Small intestine (tissue), 7 donors: ENCODE results near the gene TLNRD1. TPM values are rescaled to one million over a fixed set of nuclear protein-coding genes. Genes with fewer than 3 reads are reported as not detected.

Source experiments
- DNase-seq, 2 donors: peaks; one replicate each; pipeline versions ENCODE4 v3.0.0 to v3.0.0-alpha.2; 2013
- FAIRE-seq: peaks from 2 replicates; lab custom pipeline; 2012; peaks lifted over from hg19 to GRCh38; lab: Jason Lieb, UNC
- H3K27ac ChIP-seq, 3 donors: one replicate each; pipeline ENCODE4 v1.5.1; 2013; ENCODE audit warnings: low read length in 2 of 3, mild to moderate bottlenecking in 2 of 3, control low read depth in 1 of 3, inconsistent platforms in 1 of 3, low read depth in 1 of 3, moderate library complexity in 1 of 3
- H3K27me3 ChIP-seq, 3 donors: one replicate each; pipeline ENCODE4 v1.6.1; 2013; ENCODE audit warnings: low read length in 3 of 3, inconsistent platforms in 1 of 3; ENCODE audit not compliant: control insufficient read depth in 3 of 3, insufficient read depth in 3 of 3
- H3K36me3 ChIP-seq, 3 donors: one replicate each; pipeline ENCODE4 v1.6.1; 2013; ENCODE audit warnings: low read length in 3 of 3, inconsistent platforms in 1 of 3, low read depth in 1 of 3, mild to moderate bottlenecking in 1 of 3, moderate library complexity in 1 of 3; ENCODE audit not compliant: control insufficient read depth in 3 of 3, insufficient read depth in 2 of 3
- H3K4me1 ChIP-seq, 3 donors: one replicate each; pipeline ENCODE4 v1.6.1; 2013; ENCODE audit warnings: low read length in 2 of 3, inconsistent platforms in 1 of 3, low read depth in 1 of 3, mild to moderate bottlenecking in 1 of 3, moderate library complexity in 1 of 3; ENCODE audit not compliant: control insufficient read depth in 3 of 3, insufficient read depth in 2 of 3
- H3K4me3 ChIP-seq, 3 donors: one replicate each; pipeline ENCODE4 v1.5.1; 2013; ENCODE audit warnings: low read length in 3 of 3, control low read depth in 1 of 3, inconsistent platforms in 1 of 3, low read depth in 1 of 3, mild to moderate bottlenecking in 1 of 3, moderate library complexity in 1 of 3
- H3K9me3 ChIP-seq, 2 donors: one replicate each; pipeline ENCODE4 v1.6.1; 2013; ENCODE audit warnings: low read depth in 1 of 2, low read length in 1 of 2; ENCODE audit not compliant: control insufficient read depth in 2 of 2, insufficient read depth in 1 of 2
- WGBS, 3 donors: extraction: QIAGEN DNeasy Blood & Tissue Kit; methylation state at CpG; one replicate each; pipeline ENCODE4 v1.1.7; 2013; 5-methylcytosine and 5-hydroxymethylcytosine counted together
- polyA plus RNA-seq, 4 donors: library from polyadenylated mRNA; stranded (reverse) in 3 of 4; unstranded in 1 of 4; fragments of 200-250 nt in 3 of 4; fragments of 120-200 nt in 1 of 4; gene quantifications; one replicate each; pipeline versions ENCODE4 v1.2.1 to v1.2.3, GENCODE V29; 2013
- donor health status: healthy with polysubstance abuse.
- donor health status: control.
- donor health status: control.
- donor health status: Bipolar disorder and iron deficiency.
- donor health status: healthy.

The TLNRD1 gene
- polyA plus RNA-seq, 4 donors, result 4.9 to 11.9 (median 6.9) TPM

DNA sequence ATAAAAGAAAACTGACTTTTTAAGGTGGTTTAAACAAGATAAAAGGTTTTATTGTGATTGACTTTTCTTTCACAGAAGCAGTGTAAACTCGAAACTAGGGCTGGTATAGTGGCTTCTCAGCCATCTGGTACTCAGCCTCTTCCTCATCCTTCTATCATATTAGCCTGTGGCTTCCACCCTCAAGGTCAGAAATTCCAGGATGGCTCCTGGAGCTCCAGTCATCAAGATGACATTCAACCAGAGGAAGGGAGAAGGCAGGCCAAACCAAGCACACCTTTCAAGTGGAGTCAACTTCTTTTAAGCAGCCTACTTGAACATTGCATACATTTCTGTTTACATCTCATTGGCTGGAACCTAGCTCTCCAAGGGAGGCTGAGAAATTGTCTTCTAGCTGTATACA lies 9.8 kb upstream of the TLNRD1 start:
- H3K36me3 ChIP-seq, result no peaks in the 10 kb centered on the region
- peaks cover 0 to 11% (median 5%) of the 10 kb centered on the region in 3 donors for H3K4me1 ChIP-seq
- 86 to 90% (median 89%) methylated on average over 1 of the region's 1 CpG for WGBS, 3 donors
- no peak overlapping the region for H3K4me3 ChIP-seq
- H3K9me3 ChIP-seq, result no peaks in the 10 kb centered on the region
- H3K27me3 ChIP-seq, result no peaks in the 10 kb centered on the region
- DNase-seq, result no peak
- no peak for FAIRE-seq
- peak overlapping the region in 1 of 3 donors; percentile 32 for H3K27ac ChIP-seq

DNA sequence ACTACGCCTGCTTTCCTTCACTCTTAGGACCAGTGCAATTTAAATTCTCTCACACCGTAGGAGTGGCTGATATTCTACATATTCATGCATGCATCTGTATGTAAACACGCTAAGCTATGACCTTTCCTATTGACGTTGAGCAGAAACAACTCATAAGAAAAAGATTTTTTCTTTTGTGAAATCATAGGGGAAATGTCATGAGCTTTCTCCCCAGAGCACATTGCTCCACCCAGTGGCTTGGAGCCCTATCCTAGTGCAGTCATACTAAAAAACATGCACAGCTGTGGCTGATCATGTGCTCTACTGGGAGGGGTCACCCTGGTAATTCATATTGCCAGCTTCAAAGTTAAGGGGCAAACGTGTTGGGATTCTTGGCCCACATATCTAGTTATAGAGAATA lies 9.3 kb upstream of the TLNRD1 start:
- peaks cover 0 to 11% (median 5%) of the 10 kb centered on the region in 3 donors for H3K4me1 ChIP-seq
- H3K9me3 ChIP-seq, result peaks cover 0 to 3% of the 10 kb centered on the region in 2 donors
- WGBS, 3 donors, result 55 to 66% (median 64%) methylated on average over 5 of the region's 5 CpGs
- FAIRE-seq (no peak), DNase-seq (peak; percentile 17 to 28)
- no peak overlapping the region for H3K4me3 ChIP-seq
- H3K36me3 ChIP-seq, result no peaks in the 10 kb centered on the region
- H3K27me3 ChIP-seq, result no peaks in the 10 kb centered on the region
- H3K27ac ChIP-seq, result no peak overlapping the region

DNA sequence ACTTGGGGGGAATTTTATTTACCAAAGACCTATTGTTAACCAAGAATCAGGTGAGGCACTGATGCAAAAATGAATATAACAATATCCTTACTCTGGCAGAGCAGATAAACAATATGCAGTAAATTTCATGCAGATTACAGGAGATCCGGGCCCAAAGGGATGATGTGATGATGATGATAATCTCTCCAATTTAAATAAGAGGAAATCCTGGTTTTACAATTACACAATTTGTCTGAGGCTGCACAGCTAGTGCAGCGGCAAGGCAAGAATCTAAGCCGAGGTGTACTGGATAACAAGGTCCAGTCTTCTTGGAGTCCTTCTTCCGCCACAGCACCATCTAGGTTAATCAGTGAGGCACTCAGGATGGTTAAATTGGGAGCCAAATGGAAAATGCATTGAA lies 8.7 kb upstream of the TLNRD1 start:
- H3K4me1 ChIP-seq, result peaks cover 0 to 11% (median 5%) of the 10 kb centered on the region in 3 donors
- no peak for FAIRE-seq
- H3K4me3 ChIP-seq, result no peak overlapping the region
- no peaks in the 10 kb centered on the region for H3K27me3 ChIP-seq
- H3K27ac ChIP-seq, result no peak overlapping the region
- H3K9me3 ChIP-seq, result peaks cover 0 to 3% of the 10 kb centered on the region in 2 donors
- no peaks in the 10 kb centered on the region for H3K36me3 ChIP-seq
- DNase-seq, result no peak
- WGBS, 3 donors, result 86 to 94% (median 92%) methylated on average over 4 of the region's 4 CpGs

DNA sequence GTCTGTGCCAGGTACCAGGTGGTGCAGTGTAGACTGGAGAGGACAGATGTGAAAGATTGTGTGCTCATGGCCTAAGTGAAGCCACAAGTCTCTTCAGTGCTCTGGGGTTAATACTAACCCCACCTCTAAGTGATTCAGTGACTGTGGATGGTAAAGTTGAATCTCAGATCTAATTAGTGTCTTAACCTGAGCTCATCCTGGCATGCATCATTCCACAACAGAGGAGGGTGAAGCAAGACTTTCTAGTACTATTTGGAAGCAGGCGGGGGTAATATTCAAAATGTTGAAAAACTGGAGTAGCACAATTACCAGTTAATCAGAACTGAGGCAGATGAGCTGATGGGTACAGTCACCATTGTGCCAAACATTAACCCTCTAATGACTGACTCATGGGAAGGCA lies 8.3 kb upstream of the TLNRD1 start:
- H3K4me3 ChIP-seq, result no peak overlapping the region
- DNase-seq, result no peak
- no peaks in the 10 kb centered on the region for H3K27me3 ChIP-seq
- H3K27ac ChIP-seq, result no peak overlapping the region
- H3K4me1 ChIP-seq, result peaks cover 0 to 11% (median 5%) of the 10 kb centered on the region in 3 donors
- H3K9me3 ChIP-seq, result peaks cover 0 to 3% of the 10 kb centered on the region in 2 donors
- no peak for FAIRE-seq
- no peaks in the 10 kb centered on the region for H3K36me3 ChIP-seq
- WGBS, 3 donors, result 91 to 100% (median 98%) methylated on average over 1 of the region's 1 CpG

DNA sequence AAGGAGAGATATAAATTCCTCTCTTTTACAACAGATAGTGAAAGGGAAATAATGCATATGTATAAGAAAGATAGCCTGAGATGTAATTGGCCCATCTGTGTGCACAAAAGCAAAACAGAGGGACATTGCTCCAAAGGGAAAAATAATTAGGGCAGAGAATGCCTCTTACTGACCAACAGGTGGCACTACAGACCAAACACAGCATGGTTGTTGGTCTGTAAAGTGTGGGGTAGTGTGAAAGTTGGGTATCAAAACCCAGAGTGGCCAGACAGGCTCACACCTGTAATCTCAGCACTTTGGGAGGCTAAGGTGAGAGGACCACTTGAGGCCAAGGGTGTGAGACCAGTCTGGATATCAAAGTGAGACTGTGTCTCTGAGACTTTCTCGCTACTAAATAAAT lies 4.5 kb upstream of the TLNRD1 start:
- 95% methylated on average over 1 of the region's 1 CpG for WGBS, 3 donors
- Histone ChIP-seq H3K27ac (no peak overlapping the region), H3K4me1 (no peaks in the 10 kb centered on the region), H3K4me3 (no peak overlapping the region), H3K27me3 (no peaks in the 10 kb centered on the region), H3K36me3 (no peaks in the 10 kb centered on the region), H3K9me3 (peaks cover 0 to 3% of the 10 kb centered on the region in 2 donors)
- FAIRE-seq, result no peak
- DNase-seq, result peak; percentile 14 to 34

DNA sequence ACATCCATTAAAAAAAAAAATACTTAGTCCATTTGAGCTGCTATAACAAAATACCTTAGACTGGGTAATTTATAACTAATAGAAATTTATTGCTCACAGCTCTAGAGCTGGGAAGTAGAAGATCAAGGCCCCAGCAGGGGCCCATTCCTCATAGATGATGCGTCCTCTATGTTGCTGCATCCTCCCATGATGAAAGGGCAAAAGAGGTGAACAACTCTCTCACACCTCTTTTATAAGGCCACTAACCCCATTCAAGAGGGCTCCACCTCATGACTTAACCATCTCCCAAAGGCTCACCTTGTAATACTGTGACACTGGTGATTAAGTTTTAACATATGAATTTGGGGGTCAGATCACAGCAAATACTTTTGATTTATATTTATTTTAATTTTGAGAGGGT lies 3.0 kb upstream of the TLNRD1 start:
- Histone ChIP-seq H3K36me3 (peaks cover 0 to 1% (median 0%) of the 10 kb centered on the region in 3 donors), H3K27me3 (no peaks in the 10 kb centered on the region), H3K9me3 (peaks cover 0 to 3% of the 10 kb centered on the region in 2 donors), H3K27ac (no peak overlapping the region), H3K4me3 (no peak overlapping the region), H3K4me1 (peaks cover 0 to 4% (median 4%) of the 10 kb centered on the region in 3 donors)
- FAIRE-seq (no peak), DNase-seq (no peak)
- 95 to 100% (median 97%) methylated on average over 1 of the region's 1 CpG for WGBS, 3 donors

DNA sequence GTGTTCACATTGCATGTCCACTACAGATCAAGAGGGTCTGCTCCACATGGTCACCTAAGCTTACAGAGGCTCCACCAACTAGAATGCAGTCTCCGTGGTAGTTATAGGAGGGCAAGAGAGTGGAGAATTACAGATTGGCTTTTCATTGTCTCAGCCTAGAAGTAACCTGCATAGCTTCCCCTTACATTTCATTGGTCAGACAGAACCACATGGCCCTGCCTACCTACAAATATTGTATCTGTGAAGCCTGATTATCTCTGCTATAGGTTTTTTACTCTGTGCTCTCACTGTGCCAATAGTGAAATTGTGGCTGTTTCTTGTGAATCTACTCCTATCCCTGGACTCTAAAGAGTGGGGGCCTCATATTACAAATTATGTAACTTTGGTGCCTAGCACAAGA lies 2.5 kb upstream of the TLNRD1 start:
- 80 to 81% (median 80%) methylated on average over 1 of the region's 1 CpG for WGBS, 3 donors
- peak overlapping the region in 1 of 3 donors; percentile 53 for H3K27ac ChIP-seq

DNA sequence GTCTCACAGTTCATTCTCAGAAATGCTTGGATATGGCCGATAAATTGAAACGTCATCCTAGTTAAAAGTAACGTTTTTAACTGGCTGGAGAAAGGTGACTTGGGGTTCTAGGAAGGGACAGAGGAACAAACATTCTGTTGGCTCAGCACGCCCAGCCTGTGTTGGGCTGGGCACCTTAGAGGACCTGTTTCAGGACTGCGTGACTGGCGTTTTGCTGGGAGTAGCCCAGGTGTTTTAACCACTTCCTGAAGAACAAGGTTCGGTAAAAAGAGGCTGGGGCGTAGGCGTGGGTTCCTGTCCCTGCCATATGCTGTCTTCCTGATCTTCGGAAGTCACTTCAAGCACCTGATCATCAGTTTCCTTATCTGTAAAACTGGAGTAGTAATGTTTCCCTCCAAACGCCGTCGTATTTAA lies 1.1 kb upstream of the TLNRD1 start:
- H3K9me3 ChIP-seq, result peaks cover 0 to 3% of the 10 kb centered on the region in 2 donors
- H3K36me3 ChIP-seq, result peaks cover 0 to 9% (median 0%) of the 10 kb centered on the region in 3 donors
- peaks cover 0 to 14% (median 4%) of the 10 kb centered on the region in 3 donors for H3K4me1 ChIP-seq
- peak overlapping the region in 2 of 3 donors; percentile 90 to 99 for H3K27ac ChIP-seq
- no peaks in the 10 kb centered on the region for H3K27me3 ChIP-seq
- H3K4me3 ChIP-seq, result peak overlapping the region in 2 of 3 donors; percentile 86 to 92
- DNase-seq (peak; percentile 35 to 80), FAIRE-seq (no peak)
- 8 to 30% (median 14%) methylated on average over 13 of the region's 13 CpGs for WGBS, 3 donors

More for the DNA sequence above, 2.5 kb upstream of the TLNRD1 start:
- H3K36me3 ChIP-seq, result peaks cover 0 to 7% (median 0%) of the 10 kb centered on the region in 3 donors
- H3K27me3 ChIP-seq, result no peaks in the 10 kb centered on the region
- no peak overlapping the region for H3K4me3 ChIP-seq
- H3K4me1 ChIP-seq, result peaks cover 0 to 8% (median 4%) of the 10 kb centered on the region in 3 donors
- H3K9me3 ChIP-seq, result peaks cover 0 to 3% of the 10 kb centered on the region in 2 donors
- peak; percentile 17 to 31 for DNase-seq
- no peak for FAIRE-seq
